T-helper 1 cell treated with Interleukin-12 subunit alpha and Interleukin-12 subunit beta and Interleukin-4 antibody, amounts not matched to agents 30 μg/mL and 1 μg/mL, for 36 hours (primary cell): Measurements from ENCODE around the gene FAM53A.

Experiments used
- H3K27ac Mint-ChIP-seq: one replicate; pipeline ENCODE4 v1.8.0; 2021; ENCODE audit warnings: mild to moderate bottlenecking, mixed read lengths
- H3K27me3 Mint-ChIP-seq: one replicate; pipeline ENCODE4 v1.8.0; 2021; ENCODE audit warnings: low read depth, mixed read lengths
- H3K36me3 Mint-ChIP-seq: one replicate; pipeline ENCODE4 v1.8.0; 2021; ENCODE audit warnings: low read depth, mixed read lengths
- H3K4me1 Mint-ChIP-seq: one replicate; pipeline ENCODE4 v1.8.0; 2021; ENCODE audit warnings: low read depth, mixed read lengths
- H3K4me3 Mint-ChIP-seq: one replicate; pipeline ENCODE4 v1.8.0; 2021; ENCODE audit warnings: mild to moderate bottlenecking, moderate library complexity, mixed read lengths
- H3K9me3 Mint-ChIP-seq: one replicate; pipeline ENCODE4 v1.8.0; 2021; ENCODE audit warnings: mixed read lengths

Gene FAM53A

GRCh38 chr4:1600811-1601532 is 83.1 kb downstream of the FAM53A start:
- Mint-ChIP-seq H3K27ac (no peak overlapping the region), H3K4me3 (no peak overlapping the region), H3K9me3 (no peaks in the 10 kb centered on the region)

GRCh38 chr4:1600211-1600780 is 83.8 kb downstream of the FAM53A start:
- no peaks in the 10 kb centered on the region for H3K9me3 Mint-ChIP-seq
- H3K4me1 Mint-ChIP-seq = no peaks in the 10 kb centered on the region
- H3K4me3 Mint-ChIP-seq = no peak overlapping the region
- H3K27ac Mint-ChIP-seq = no peak overlapping the region
- no peaks in the 10 kb centered on the region for H3K36me3 Mint-ChIP-seq
- H3K27me3 Mint-ChIP-seq = no peaks in the 10 kb centered on the region

More at GRCh38 chr4:1600811-1601532, 83.1 kb downstream of the FAM53A start:
- Mint-ChIP-seq H3K27me3 (no peaks in the 10 kb centered on the region), H3K4me1 (no peaks in the 10 kb centered on the region), H3K36me3 (no peaks in the 10 kb centered on the region)

DNA sequence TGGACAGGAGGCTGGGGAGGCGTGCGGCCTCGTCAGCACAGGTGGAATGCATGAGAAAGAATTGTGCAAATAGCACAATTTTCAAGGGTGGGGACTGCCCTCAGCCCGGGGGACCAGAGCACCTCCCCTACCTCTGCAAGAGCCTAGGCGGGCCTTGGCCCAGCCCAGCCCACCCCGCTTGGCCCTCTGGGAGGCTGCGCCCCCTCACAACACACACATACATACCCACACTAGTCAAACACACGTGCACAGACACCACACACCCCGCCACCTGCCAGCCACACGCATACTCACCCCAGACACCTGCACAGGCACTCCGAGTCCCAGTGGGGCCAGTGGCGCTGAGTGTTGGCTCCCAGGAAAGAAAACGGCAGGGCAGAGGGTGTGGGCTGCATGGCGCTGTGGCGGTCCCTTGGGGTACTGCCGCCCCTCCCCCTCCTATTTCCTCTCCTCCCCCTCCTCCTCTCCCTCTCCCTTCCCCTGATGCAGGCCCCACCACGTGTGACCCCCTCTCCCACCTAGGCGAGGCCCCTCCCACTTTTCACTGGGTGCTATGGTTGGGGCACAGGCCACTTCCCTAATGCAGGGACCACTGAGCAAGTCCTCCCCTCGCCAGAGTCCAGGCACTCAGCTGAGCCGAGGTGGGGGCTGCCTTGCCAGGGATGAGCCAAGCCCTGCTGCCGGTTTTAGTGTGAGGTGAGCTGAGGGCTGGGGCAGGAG is 84.5 kb downstream of the FAM53A start:
- Mint-ChIP-seq H3K36me3 (no peaks in the 10 kb centered on the region), H3K4me1 (no peaks in the 10 kb centered on the region), H3K27ac (no peak overlapping the region), H3K27me3 (no peaks in the 10 kb centered on the region), H3K4me3 (no peak overlapping the region), H3K9me3 (no peaks in the 10 kb centered on the region)

- Mint-ChIP-seq H3K9me3 (no peaks in the 10 kb centered on the region), H3K27ac (no peak overlapping the region), H3K27me3 (no peaks in the 10 kb centered on the region), H3K4me1 (no peaks in the 10 kb centered on the region), H3K36me3 (no peaks in the 10 kb centered on the region), H3K4me3 (no peak overlapping the region)
Measured at GRCh38 chr4:1599026-1599481, 85.1 kb downstream of the FAM53A start.

- H3K36me3 Mint-ChIP-seq = no peaks in the 10 kb centered on the region
- no peaks in the 10 kb centered on the region for H3K9me3 Mint-ChIP-seq
- no peaks in the 10 kb centered on the region for H3K4me1 Mint-ChIP-seq
- no peak overlapping the region for H3K4me3 Mint-ChIP-seq
- H3K27ac Mint-ChIP-seq = no peak overlapping the region
- no peaks in the 10 kb centered on the region for H3K27me3 Mint-ChIP-seq
Measured at GRCh38 chr4:1598206-1599025, 85.7 kb downstream of the FAM53A start.

GRCh38 chr4:1597021-1597931 is 86.8 kb downstream of the FAM53A start:
- no peak overlapping the region for H3K4me3 Mint-ChIP-seq

DNA sequence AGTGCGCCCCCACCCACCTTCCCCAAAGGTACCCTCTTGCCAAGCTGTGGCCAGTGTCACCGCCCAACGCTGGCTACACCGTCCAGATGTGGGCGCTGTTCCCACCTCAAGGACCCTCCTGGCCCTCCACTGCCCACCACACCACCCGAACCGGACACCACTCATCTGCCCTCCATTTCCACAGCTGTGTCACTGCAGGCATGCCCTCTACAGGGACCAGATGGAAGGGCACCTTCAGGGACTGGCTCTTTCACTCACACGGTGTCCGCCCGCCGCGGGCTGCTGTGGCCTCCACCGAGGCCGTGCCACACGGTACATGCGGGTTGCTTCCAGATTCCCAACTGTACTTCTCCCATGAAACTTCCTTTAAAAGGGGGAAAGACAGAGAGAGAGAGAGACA is 87.7 kb downstream of the FAM53A start:
- Mint-ChIP-seq H3K27me3 (no peaks in the 10 kb centered on the region), H3K4me1 (no peaks in the 10 kb centered on the region), H3K36me3 (no peaks in the 10 kb centered on the region), H3K4me3 (no peak overlapping the region), H3K27ac (no peak overlapping the region), H3K9me3 (peaks cover 5% of the 10 kb centered on the region)

More at GRCh38 chr4:1597021-1597931, 86.8 kb downstream of the FAM53A start:
- H3K27me3 Mint-ChIP-seq = no peaks in the 10 kb centered on the region
- no peaks in the 10 kb centered on the region for H3K9me3 Mint-ChIP-seq
- no peaks in the 10 kb centered on the region for H3K36me3 Mint-ChIP-seq
- no peaks in the 10 kb centered on the region for H3K4me1 Mint-ChIP-seq
- no peak overlapping the region for H3K27ac Mint-ChIP-seq

DNA sequence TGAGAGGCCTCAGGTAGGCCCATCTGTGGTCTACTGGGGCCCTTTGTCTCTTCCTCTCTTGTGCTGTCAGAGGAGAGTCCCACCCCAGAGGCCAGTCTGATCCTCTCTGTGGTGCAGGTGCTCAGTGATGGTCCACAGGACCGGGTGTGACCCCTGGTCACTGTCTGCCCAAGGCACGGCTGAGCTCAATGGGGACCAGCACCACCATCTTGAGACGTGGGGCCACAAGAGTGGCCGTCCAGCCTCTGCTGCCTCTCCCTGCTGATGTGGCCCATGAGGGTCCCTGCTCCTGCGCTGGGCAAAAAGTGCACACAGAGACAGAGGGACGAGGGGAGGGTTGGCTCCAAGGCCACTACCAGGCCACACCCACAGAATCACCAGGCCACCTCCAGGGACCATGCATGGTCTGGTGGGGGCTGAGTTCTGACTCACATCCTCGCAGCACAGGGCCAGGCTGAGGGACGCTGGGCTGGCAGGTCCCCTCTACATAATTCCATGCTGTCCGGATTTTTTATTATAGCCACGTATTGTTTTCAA is 88.3 kb downstream of the FAM53A start:
- Mint-ChIP-seq H3K4me1 (no peaks in the 10 kb centered on the region), H3K9me3 (peaks cover 10% of the 10 kb centered on the region), H3K27me3 (no peaks in the 10 kb centered on the region), H3K4me3 (no peak overlapping the region), H3K36me3 (no peaks in the 10 kb centered on the region), H3K27ac (no peak overlapping the region)

GRCh38 chr4:1594871-1595788 is 89.0 kb downstream of the FAM53A start:
- Mint-ChIP-seq H3K27me3 (peaks cover 3% of the 10 kb centered on the region), H3K9me3 (peaks cover 10% of the 10 kb centered on the region), H3K4me1 (no peaks in the 10 kb centered on the region), H3K4me3 (no peak overlapping the region), H3K36me3 (no peaks in the 10 kb centered on the region), H3K27ac (no peak overlapping the region)

DNA sequence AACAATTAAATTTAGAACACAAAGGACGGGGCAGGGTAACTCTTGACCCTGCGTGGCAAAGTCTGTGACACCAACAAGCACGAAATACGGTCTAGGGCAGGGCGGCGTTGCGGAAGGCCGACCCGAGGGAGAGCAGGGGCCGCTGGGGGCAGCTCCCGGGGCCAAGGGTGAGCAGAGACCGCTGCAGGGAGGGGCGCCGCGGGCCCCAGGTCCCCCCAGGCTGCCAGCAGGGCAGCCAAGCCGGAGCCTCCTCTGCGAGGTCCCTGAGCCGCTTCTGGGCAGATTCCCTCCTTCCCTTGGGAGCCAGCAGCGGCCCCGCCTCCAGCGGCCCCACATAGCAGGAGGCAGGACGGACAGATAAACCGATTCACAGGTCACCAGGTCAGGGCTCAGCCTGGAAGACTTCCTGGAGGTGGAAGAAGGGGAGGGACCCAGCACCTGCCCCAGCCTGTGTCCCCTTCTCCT is 90.2 kb downstream of the FAM53A start:
- Mint-ChIP-seq H3K9me3 (peaks cover 17% of the 10 kb centered on the region), H3K27ac (no peak overlapping the region), H3K36me3 (no peaks in the 10 kb centered on the region), H3K4me3 (no peak overlapping the region), H3K27me3 (peaks cover 10% of the 10 kb centered on the region), H3K4me1 (no peaks in the 10 kb centered on the region)

DNA sequence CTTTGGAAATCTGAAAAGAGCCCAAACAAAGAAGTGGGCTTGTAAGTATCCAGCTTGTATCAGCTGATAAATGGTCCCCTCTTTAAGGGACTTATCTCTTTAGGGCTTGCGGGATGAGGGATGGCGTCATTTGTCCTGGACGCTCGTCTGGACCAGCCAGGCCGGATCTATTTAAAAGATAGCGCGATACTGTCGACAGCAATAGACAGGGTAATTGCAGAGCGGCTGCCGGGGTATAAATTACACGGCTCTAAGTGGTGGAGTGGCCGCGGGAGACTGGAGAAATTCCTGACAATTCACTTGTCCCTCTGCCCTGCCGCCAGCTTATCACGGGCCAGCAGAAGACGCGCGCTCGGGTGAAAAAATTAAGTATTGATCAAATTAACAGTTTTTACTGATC is 90.7 kb downstream of the FAM53A start:
- peaks cover 20% of the 10 kb centered on the region for H3K9me3 Mint-ChIP-seq
- no peaks in the 10 kb centered on the region for H3K36me3 Mint-ChIP-seq
- H3K4me1 Mint-ChIP-seq = no peaks in the 10 kb centered on the region

DNA sequence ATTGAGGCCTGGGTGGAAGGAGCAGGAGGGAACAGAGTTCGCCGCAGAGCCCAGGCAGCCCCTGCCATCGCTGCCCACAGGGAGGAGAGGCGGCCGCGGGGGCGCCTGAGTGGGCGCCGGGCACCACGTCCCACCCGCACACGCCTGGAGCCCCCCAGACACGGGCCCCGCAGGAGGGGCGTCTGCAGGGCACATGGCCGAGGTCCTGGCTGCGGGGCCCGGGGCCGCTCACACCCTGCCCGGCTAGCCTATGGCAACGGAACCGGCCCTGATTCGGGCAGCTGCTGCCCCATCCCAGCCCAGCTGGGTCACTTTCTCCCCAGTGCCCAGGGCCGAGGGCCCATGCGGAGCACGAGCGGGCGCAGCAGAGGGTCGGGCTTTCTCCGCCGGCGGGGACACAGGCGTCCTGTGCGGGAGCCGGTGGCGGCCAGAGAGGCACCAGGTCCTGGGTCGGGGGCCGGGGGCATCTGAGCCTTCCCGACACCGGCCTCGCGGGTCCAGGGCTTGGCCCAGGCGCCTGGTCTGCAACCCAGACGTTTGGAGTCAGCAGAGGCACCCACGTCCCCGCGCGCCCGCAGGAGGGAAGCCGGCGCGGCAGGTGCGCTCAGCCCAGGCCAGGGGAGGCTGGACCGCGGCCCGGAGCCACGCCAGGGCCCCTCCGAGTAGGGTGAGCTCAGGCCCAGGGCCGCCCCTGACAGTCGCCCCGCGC is 91.2 kb downstream of the FAM53A start:
- no peak overlapping the region for H3K27ac Mint-ChIP-seq
- H3K9me3 Mint-ChIP-seq = peaks cover 20% of the 10 kb centered on the region
- no peak overlapping the region for H3K4me3 Mint-ChIP-seq
- H3K4me1 Mint-ChIP-seq = no peaks in the 10 kb centered on the region
- peaks cover 19% of the 10 kb centered on the region for H3K27me3 Mint-ChIP-seq
- H3K36me3 Mint-ChIP-seq = no peaks in the 10 kb centered on the region

More for the DNA sequence above, 90.7 kb downstream of the FAM53A start:
- H3K4me3 Mint-ChIP-seq = no peak overlapping the region
- peaks cover 14% of the 10 kb centered on the region for H3K27me3 Mint-ChIP-seq
- no peak overlapping the region for H3K27ac Mint-ChIP-seq
